ENCODE results near the gene GARNL3. TPM values are rescaled to one million over a fixed set of nuclear protein-coding genes. Genes with fewer than 3 reads are reported as not detected.

The GARNL3 gene
- total and polyA plus RNA-seq, 2 donors (not counting 1 experiment from before 2014, with no cell fraction given): 1.5 to 12.6 TPM

GRCh38 chr9:127314911-127315310 lies 50.3 kb downstream of the GARNL3 start:
- H3K9me3 Mint-ChIP-seq (ENCODE audit: insufficient read depth): no peaks in the 10 kb centered on the region
- intact Hi-C loops (cut with micrococcal nuclease): no loop called here
- H3K27me3 ChIP-seq (replicated peaks in 1 of 4; ENCODE audit: control extremely low read depth in 1 of 4, control insufficient read depth in 3 of 4, insufficient read depth in 4 of 4, low read length in 3 of 4): no peaks in the 10 kb centered on the region
- DNase-seq (no peak), ATAC-seq (ENCODE audit: low read depth) (no peak)
- no peaks in the 10 kb centered on the region for H4K20me1 ChIP-seq (ENCODE audit: control insufficient read depth, insufficient read depth, low read length, poor library complexity, severe bottlenecking)
- H3K9me3 ChIP-seq (ENCODE audit: control extremely low read depth in 1 of 3, control insufficient read depth in 2 of 3, insufficient read depth in 1 of 3, low read length in 2 of 3): peaks cover 0 to 4% (median 2%) of the 10 kb centered on the region in 3 donors
- no peak overlapping the region for H3K27ac Mint-ChIP-seq
- peaks cover 0 to 7% of the 10 kb centered on the region in 2 donors for H3K4me1 ChIP-seq (ENCODE audit: control insufficient read depth in 2 of 2, insufficient read depth in 2 of 2, low read length in 2 of 2)
- H3K9ac ChIP-seq (ENCODE audit: low read length): no peak overlapping the region
- no peaks in the 10 kb centered on the region for H3K36me3 ChIP-seq (replicated peaks in 1 of 2; ENCODE audit: control extremely low read depth in 1 of 2, control insufficient read depth in 1 of 2, extremely low read depth in 1 of 2, insufficient read depth in 2 of 2, low read length in 1 of 2)
- no peak overlapping the region for H3K4me3 Mint-ChIP-seq
- 89% methylated on average over 2 of the region's 2 CpGs for WGBS (ENCODE audit: insufficient coverage)
- H3K4me2 ChIP-seq (replicated peaks; ENCODE audit: low read depth, low read length, poor library complexity, severe bottlenecking): no peak overlapping the region
- ChIA-PET CTCF (no interaction called here), POLR2A (no interaction called here)
- no peak overlapping the region for H3K4me3 ChIP-seq (ENCODE audit: control extremely low read depth in 1 of 5, extremely low read depth in 1 of 5, insufficient read depth in 1 of 5, low read depth in 2 of 5, low read length in 4 of 5)
- H3K4me1 Mint-ChIP-seq: peaks cover 9% of the 10 kb centered on the region
- TF ChIP-seq, protein P1, sequence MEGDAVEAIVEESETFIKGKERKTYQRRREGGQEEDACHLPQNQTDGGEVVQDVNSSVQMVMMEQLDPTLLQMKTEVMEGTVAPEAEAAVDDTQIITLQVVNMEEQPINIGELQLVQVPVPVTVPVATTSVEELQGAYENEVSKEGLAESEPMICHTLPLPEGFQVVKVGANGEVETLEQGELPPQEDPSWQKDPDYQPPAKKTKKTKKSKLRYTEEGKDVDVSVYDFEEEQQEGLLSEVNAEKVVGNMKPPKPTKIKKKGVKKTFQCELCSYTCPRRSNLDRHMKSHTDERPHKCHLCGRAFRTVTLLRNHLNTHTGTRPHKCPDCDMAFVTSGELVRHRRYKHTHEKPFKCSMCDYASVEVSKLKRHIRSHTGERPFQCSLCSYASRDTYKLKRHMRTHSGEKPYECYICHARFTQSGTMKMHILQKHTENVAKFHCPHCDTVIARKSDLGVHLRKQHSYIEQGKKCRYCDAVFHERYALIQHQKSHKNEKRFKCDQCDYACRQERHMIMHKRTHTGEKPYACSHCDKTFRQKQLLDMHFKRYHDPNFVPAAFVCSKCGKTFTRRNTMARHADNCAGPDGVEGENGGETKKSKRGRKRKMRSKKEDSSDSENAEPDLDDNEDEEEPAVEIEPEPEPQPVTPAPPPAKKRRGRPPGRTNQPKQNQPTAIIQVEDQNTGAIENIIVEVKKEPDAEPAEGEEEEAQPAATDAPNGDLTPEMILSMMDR (IDR thresholded peaks at IDR 0.05): no peak
- no peak for TF ChIP-seq EZH2 (IDR thresholded peaks at IDR 0.05; ENCODE audit: borderline replicate concordance, insufficient read depth, low read depth, low read length, poor library complexity, severe bottlenecking)
- H2AFZ ChIP-seq (ENCODE audit: insufficient read depth, low read depth, low read length, poor library complexity, severe bottlenecking): no peak overlapping the region
- no peak overlapping the region for H3K27ac ChIP-seq (ENCODE audit: low read length in 2 of 2)
- H3K27me3 Mint-ChIP-seq: no peaks in the 10 kb centered on the region
- no peaks in the 10 kb centered on the region for H3K79me2 ChIP-seq (ENCODE audit: control insufficient read depth, insufficient read depth, low read length)

- ChIA-PET POLR2A (no interaction called here), CTCF (no interaction called here)
- Histone ChIP-seq H3K27me3 (replicated peaks in 1 of 4; ENCODE audit: control extremely low read depth in 1 of 4, control insufficient read depth in 3 of 4, insufficient read depth in 4 of 4, low read length in 3 of 4) (no peaks in the 10 kb centered on the region), H3K36me3 (replicated peaks in 1 of 2; ENCODE audit: control extremely low read depth in 1 of 2, control insufficient read depth in 1 of 2, extremely low read depth in 1 of 2, insufficient read depth in 2 of 2, low read length in 1 of 2) (no peaks in the 10 kb centered on the region), H3K4me2 (replicated peaks; ENCODE audit: low read depth, low read length, poor library complexity, severe bottlenecking) (no peak overlapping the region), H3K4me1 (ENCODE audit: control insufficient read depth in 2 of 2, insufficient read depth in 2 of 2, low read length in 2 of 2) (peaks cover 0 to 9% of the 10 kb centered on the region in 2 donors), H3K79me2 (ENCODE audit: control insufficient read depth, insufficient read depth, low read length) (no peaks in the 10 kb centered on the region), H3K9ac (ENCODE audit: low read length) (no peak overlapping the region), H3K4me3 (ENCODE audit: control extremely low read depth in 1 of 5, extremely low read depth in 1 of 5, insufficient read depth in 1 of 5, low read depth in 2 of 5, low read length in 4 of 5) (no peak overlapping the region), H4K20me1 (ENCODE audit: control insufficient read depth, insufficient read depth, low read length, poor library complexity, severe bottlenecking) (no peaks in the 10 kb centered on the region), H3K9me3 (ENCODE audit: control extremely low read depth in 1 of 3, control insufficient read depth in 2 of 3, insufficient read depth in 1 of 3, low read length in 2 of 3) (peaks cover 0 to 4% (median 2%) of the 10 kb centered on the region in 3 donors), H2AFZ (ENCODE audit: insufficient read depth, low read depth, low read length, poor library complexity, severe bottlenecking) (no peak overlapping the region), H3K27ac (ENCODE audit: low read length in 2 of 2) (no peak overlapping the region)
- peaks cover 9% of the 10 kb centered on the region for H3K4me1 Mint-ChIP-seq
- no CpG with 5 or more reads among the region's 5 CpGs for WGBS (ENCODE audit: insufficient coverage)
- H3K27ac Mint-ChIP-seq: no peak overlapping the region
- no peak overlapping the region for H3K4me3 Mint-ChIP-seq
- TF ChIP-seq EZH2 (IDR thresholded peaks at IDR 0.05; ENCODE audit: borderline replicate concordance, insufficient read depth, low read depth, low read length, poor library complexity, severe bottlenecking): no peak
- TF ChIP-seq, protein P1 (IDR thresholded peaks at IDR 0.05): no peak
- ATAC-seq (ENCODE audit: low read depth) (no peak), DNase-seq (no peak)
- H3K27me3 Mint-ChIP-seq: no peaks in the 10 kb centered on the region
- intact Hi-C loops (cut with micrococcal nuclease): no loop called here
- no peaks in the 10 kb centered on the region for H3K9me3 Mint-ChIP-seq (ENCODE audit: insufficient read depth)
Measured at GRCh38 chr9:127316586-127317323, 52.2 kb downstream of the GARNL3 start.
